ENCODE data around the gene TMEM187. TPM values are rescaled to one million over a fixed set of nuclear protein-coding genes. Genes with fewer than 3 reads are reported as not detected.

The TMEM187 gene
- total and polyA plus RNA-seq, 10 donors = 2.0 to 12.2 (median 5.6) TPM

DNA sequence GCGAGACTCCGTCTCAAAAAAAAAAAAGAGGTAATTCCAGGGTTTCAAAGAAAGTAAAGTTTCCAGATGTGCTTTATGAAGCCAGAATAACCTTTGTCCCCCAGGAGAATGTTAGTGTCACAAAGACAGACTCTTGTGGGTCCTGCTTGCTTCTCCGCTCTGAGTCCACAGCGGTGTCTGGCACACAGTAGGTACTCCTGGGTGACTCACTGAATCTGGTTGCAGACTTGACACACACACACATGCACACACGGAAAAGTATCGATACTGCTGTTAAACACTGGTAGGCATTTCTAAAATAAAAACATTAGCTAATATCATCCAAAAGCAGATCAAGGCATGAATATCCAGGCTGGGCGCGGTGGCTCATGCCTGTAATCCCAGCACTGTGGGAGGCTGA lies 22.9 kb downstream of the TMEM187 start:
- WGBS, 5 donors = 93 to 99% (median 96%) methylated on average over 6 to 8 of the region's 8 CpGs
- Histone ChIP-seq H3K27me3 (replicated peaks in 1 of 7) (peaks cover 0 to 4% (median 0%) of the 10 kb centered on the region in 7 donors), H3K4me1 (peaks cover 0 to 25% (median 3%) of the 10 kb centered on the region in 6 donors), H3K36me3 (no peaks in the 10 kb centered on the region), H3K4me3 (no peak overlapping the region), H3K27ac (no peak overlapping the region), H3K9me3 (no peaks in the 10 kb centered on the region)
- intact Hi-C loops (cut with DNase I; ENCODE audit: low total_unique reads) = no loop called here
- no peak for DNase-seq
- TF ChIP-seq POLR2AphosphoS5 (IDR thresholded peaks at IDR 0.05) = no peak
- TF ChIP-seq, protein P1, sequence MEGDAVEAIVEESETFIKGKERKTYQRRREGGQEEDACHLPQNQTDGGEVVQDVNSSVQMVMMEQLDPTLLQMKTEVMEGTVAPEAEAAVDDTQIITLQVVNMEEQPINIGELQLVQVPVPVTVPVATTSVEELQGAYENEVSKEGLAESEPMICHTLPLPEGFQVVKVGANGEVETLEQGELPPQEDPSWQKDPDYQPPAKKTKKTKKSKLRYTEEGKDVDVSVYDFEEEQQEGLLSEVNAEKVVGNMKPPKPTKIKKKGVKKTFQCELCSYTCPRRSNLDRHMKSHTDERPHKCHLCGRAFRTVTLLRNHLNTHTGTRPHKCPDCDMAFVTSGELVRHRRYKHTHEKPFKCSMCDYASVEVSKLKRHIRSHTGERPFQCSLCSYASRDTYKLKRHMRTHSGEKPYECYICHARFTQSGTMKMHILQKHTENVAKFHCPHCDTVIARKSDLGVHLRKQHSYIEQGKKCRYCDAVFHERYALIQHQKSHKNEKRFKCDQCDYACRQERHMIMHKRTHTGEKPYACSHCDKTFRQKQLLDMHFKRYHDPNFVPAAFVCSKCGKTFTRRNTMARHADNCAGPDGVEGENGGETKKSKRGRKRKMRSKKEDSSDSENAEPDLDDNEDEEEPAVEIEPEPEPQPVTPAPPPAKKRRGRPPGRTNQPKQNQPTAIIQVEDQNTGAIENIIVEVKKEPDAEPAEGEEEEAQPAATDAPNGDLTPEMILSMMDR (IDR thresholded peaks at IDR 0.05 in 8 of 11, conservative IDR thresholded peaks at IDR 0.05 in 3 of 11) = no peak
- TF ChIP-seq POLR2A (IDR thresholded peaks at IDR 0.05) = no peak

DNA sequence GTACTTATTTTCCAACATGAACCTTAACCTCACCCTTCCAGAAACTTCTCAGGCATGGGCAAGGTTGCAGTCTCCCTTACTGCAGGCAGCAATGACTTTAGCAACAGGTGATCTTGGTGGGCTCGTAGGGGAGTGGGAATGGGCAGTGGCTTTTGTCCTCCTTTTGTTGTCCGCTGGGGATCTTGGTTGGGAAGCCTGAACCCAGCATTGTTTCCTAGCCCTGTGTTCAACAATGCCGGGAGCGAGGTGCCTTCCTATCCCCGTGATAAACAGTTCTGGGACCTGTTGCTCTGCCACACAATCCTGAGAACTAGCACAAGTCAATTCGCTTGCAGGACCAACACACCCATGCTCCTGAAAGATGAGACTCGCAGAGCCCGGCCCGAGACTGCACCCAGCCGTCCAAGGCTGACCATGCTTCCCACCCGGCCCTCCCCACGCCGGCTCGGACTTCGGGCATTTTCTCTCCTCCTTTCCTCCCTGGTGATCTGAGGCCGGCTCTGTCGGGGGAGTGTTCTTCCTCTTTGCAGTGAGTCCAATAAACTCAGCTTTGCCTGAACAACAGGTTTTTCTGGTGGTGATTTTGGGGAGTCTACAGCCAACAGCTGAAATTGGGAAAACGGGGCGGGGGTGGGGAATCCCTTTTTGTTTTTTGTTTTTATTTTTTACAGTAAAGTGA lies 26.9 kb downstream of the TMEM187 start:
- peaks cover 0 to 48% (median 8%) of the 10 kb centered on the region in 6 donors for H3K4me1 ChIP-seq
- intact Hi-C loops (cut with DNase I; ENCODE audit: low total_unique reads) = no loop called here
- peak overlapping the region in 1 of 8 donors; percentile 8 for H3K4me3 ChIP-seq
- TF ChIP-seq POLR2A (IDR thresholded peaks at IDR 0.05) (no peak), POLR2AphosphoS5 (IDR thresholded peaks at IDR 0.05) (no peak)
- TF ChIP-seq, protein P1 (IDR thresholded peaks at IDR 0.05 in 8 of 11, conservative IDR thresholded peaks at IDR 0.05 in 3 of 11) = no peak
- H3K9me3 ChIP-seq = no peaks in the 10 kb centered on the region
- H3K27ac ChIP-seq = no peak overlapping the region
- H3K27me3 ChIP-seq (replicated peaks in 1 of 7) = peaks cover 0 to 6% (median 0%) of the 10 kb centered on the region in 7 donors
- 47 to 69% (median 65%) methylated on average over 19 of the region's 19 CpGs for WGBS, 5 donors
- DNase-seq = no peak
- no peaks in the 10 kb centered on the region for H3K36me3 ChIP-seq

DNA sequence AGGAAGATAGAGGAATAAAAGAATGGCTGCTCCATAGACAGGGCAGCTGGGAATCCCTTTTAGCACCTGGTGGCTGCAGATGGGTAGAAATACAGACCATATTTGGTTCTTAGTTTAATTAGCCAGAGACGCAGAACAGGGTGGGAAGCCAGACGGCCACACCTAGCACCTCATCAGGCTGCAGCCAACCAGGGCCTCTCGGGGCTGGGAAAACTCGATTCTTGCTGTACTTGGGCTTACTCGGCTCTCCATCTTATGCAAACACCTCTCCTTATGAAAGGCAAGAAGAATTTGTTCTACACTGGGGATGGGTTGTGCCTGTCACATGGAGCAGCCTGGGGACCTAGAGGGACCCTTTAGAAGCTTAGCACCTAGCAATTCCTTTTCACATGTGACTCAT lies 27.5 kb downstream of the TMEM187 start:
- H3K27ac ChIP-seq = no peak overlapping the region
- H3K9me3 ChIP-seq = no peaks in the 10 kb centered on the region
- H3K27me3 ChIP-seq (replicated peaks in 1 of 7) = peaks cover 0 to 6% (median 0%) of the 10 kb centered on the region in 7 donors
- TF ChIP-seq, protein P1 (IDR thresholded peaks at IDR 0.05 in 8 of 11, conservative IDR thresholded peaks at IDR 0.05 in 3 of 11) = no peak
- TF ChIP-seq POLR2A (IDR thresholded peaks at IDR 0.05) (no peak), POLR2AphosphoS5 (IDR thresholded peaks at IDR 0.05) (no peak)
- 62 to 83% (median 72%) methylated on average over 5 of the region's 5 CpGs for WGBS, 5 donors
- no peaks in the 10 kb centered on the region for H3K36me3 ChIP-seq
- H3K4me3 ChIP-seq = no peak overlapping the region
- DNase-seq = no peak
- H3K4me1 ChIP-seq = peaks cover 0 to 48% (median 8%) of the 10 kb centered on the region in 6 donors
- intact Hi-C loops (cut with DNase I; ENCODE audit: low total_unique reads) = no loop called here

DNA sequence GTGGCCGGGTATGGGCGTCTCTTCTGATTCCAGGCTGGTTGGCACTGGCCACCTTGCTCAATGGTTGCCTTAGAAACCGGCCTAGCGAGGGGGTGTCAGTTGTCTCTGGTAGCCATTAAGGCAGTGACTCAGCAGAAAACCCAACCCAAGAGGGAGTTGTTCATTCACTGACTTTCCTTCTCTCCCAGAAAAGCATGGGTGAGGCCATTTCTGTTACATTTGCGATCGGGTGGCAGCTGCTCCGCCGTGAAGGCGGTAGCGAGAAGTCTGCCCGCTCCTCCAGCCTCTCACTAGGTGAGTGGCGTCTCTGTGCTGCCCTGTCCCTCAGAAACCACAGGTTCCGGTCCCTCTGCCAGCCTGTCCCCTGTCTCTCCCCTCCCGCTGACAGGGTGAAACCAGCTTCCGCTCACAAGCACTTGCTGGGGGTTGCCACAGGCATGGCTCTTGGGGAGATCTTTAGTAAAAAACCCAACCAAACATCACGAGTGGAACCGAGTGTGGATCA lies 29.7 kb downstream of the TMEM187 start:
- TF ChIP-seq POLR2AphosphoS5 (IDR thresholded peaks at IDR 0.05) = peak; percentile 65 to 77 (median 72)
- TF ChIP-seq, protein P1 (IDR thresholded peaks at IDR 0.05 in 8 of 11, conservative IDR thresholded peaks at IDR 0.05 in 3 of 11) = no peak
- no peak for TF ChIP-seq POLR2A (IDR thresholded peaks at IDR 0.05)
- DNase-seq = peak; percentile 91
- Histone ChIP-seq H3K36me3 (peaks cover 0 to 4% (median 0%) of the 10 kb centered on the region in 6 donors), H3K4me3 (peak overlapping the region in 1 of 8 donors; percentile 52), H3K9me3 (no peaks in the 10 kb centered on the region), H3K27me3 (replicated peaks in 1 of 7) (peaks cover 0 to 12% (median 0%) of the 10 kb centered on the region in 7 donors), H3K27ac (peak overlapping the region in 7 of 8 donors; percentile 67 to 89 (median 83)), H3K4me1 (peaks cover 0 to 59% (median 8%) of the 10 kb centered on the region in 6 donors)
- intact Hi-C loops (cut with DNase I; ENCODE audit: low total_unique reads) = no loop called here
- WGBS, 5 donors = 12 to 70% (median 24%) methylated on average over 15 to 17 of the region's 17 CpGs

Measured in spleen (tissue), 11 donors.